ENCODE measurements around the gene NKX2-2.

NKX2-2 gene

DNA sequence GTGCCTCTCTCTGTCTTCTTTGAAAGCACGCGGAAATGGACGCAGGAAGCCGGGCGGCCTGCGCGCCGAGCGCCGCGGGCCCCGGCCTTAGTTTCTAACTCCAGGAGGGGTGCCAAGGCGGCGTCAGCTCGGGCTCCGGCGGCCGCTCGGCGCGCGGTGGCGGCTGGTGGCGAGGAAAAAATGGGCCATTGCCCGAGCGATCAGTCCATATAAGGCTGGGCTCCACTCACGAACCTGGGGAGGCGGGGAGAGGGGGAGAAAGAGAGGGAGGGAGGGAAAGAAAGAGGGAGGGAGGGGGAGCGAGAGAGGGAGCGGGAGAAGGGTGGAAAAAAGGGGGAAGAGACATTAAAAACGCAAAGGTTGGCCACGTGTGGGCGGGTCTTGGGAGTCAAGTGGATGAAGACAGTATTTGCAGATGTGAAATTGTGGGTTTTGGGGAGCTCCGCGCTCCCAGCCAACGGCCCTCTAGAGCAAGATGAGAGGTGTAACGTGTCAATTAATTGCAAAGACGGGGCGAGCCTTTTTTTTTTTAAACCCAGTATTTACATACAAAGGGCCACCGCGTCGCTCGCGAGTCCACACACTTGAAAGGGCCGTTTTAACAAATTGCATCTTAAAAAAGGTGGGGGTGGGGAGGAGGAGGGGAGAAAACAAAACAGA is at the start of gene NKX2-2:
NKX2-2 (minus strand) TSS at position 184 of the 660 bp plus-strand sequence. CDS start 395 bp downstream, outside the sequence.
- in situ Hi-C loops (cut with HindIII; ENCODE audit: low pct_ligation_motif_present, low pct_unique_long_range_greater_than_20kb, low sequenced_read_pairs): no loop called here
- DNase-seq: no peak

DNA sequence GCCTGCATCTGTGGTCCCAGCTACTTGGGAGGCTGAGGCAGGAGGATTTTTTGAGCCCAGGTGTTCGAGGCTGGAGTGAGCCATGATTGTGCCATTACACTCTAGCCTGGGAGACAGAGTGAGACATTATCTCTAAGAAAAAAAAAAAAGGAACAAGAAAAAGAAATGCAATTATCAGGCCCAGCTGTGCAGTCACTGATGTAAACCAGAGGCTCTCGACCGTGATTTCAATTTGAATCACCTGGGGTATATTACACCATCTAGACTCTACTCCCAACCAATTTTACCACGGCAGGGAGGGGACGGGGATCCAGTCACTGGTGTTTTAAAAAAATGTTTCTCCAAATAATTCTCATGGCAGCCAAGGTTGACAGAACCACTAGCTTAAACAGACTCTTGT is 48.8 kb upstream of the NKX2-2 start:
- DNase-seq: no peak
- in situ Hi-C loops (cut with HindIII; ENCODE audit: low pct_ligation_motif_present, low pct_unique_long_range_greater_than_20kb, low sequenced_read_pairs): no loop called here

DNA sequence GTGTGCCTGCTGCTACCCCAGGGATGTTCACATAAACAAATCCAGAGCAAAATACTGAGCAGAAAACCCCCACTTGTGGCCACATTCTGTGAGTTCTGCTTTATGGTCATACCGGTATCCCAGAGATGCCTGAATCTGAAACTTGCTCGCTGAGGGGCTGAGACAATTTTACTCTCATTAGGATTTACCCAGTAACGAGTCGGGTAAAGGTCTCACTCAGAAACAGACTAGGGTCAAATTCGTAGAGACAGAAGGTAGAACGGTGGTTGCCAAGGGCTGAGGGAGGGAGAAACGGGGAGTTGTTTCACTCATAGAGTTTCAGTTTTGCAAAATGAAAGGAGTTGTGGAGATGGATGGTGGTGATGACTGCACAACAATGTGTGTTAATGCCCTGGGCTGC is 45.4 kb upstream of the NKX2-2 start:
- no peak for DNase-seq
- in situ Hi-C loops (cut with HindIII; ENCODE audit: low pct_ligation_motif_present, low pct_unique_long_range_greater_than_20kb, low sequenced_read_pairs): no loop called here

DNA sequence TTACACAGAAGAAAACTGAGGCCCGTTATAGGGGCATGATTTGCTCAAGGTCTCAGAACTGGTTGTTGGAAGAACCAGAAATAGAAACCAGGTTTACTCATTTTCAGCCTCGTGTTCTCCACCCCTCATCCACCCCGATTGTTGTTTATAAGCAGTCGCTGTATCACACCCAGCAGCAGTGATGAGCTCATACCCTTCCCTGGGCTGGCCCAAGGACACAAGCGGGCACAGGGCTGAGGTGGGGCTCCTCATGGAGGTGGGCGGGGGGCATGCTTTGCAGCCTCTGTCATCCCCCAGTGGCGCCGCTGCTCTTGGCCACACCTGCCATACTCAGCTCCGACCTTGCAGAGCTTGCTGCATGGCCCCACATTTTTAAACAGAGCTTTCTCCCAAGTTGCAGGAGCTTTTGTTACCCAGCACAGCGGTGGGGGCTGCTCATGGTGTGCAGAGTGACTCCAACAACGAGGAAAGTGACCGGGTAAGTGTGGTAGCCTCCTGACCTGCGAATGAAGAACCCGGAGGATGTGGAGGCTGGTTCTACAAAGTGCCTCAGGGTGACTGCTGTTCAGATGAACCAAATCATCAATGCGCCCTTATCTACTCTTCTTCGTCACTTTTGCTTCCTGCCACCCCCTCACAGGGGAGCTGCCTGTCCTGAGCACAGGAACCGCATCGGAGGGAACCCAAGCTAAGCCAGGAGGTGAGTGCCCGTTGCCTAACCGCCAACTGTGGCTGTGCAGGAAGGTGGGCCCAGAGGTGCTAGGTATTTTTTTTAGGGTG is 43.6 kb upstream of the NKX2-2 start:
- in situ Hi-C loops (cut with HindIII; ENCODE audit: low pct_ligation_motif_present, low pct_unique_long_range_greater_than_20kb, low sequenced_read_pairs): no loop called here
- DNase-seq: no peak

DNA sequence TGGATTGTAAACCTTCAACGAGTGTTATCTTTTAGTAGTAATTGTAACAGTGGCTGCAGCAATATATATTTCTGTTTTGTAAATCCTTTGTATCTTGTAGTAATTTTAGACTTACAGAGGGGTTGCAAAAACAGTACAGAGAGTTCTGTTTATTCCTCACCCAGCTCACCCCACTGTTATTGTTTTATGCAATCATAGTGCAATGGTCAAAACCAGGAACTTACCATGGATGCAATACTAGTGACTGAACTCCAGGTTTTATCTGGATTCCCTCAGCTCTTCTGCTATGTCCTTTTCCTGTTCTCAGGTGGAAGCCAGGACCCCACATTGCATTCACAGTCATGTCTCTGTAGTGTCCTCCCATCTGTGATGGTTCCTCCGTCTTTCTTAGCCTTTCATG is 42.5 kb upstream of the NKX2-2 start:
- DNase-seq: no peak
- in situ Hi-C loops (cut with HindIII; ENCODE audit: low pct_ligation_motif_present, low pct_unique_long_range_greater_than_20kb, low sequenced_read_pairs): no loop called here

DNA sequence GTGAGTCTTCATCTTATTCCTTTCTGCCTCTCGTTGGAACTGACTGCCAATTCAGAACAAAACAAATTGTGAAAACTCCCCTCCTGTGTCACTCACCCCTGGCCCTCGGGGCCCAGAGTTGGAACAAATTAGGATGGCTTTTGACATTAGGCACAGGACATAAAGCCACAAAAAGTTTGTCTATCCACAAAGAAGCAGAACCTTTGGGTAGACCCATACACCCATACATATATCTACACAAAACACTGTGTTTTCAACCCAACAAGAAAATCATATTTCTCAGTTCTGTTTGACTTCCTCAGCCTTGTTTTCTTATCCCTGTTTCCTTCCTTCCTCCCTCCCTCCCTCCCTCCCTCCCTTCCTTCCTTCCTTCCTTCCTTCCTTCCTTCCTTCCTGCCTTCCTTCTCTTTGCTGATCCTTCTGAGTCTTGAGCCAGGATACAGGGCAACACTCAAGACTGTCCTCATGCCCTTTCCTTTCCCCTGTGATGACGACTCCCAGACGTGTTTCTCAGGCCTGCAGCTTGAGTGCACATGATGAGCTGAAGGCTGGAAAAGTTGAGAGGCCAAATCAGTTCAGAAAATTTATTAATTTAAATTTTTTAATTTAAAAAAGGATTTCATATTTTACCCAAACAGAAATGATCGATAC is 41.7 kb upstream of the NKX2-2 start:
- DNase-seq: no peak
- in situ Hi-C loops (cut with HindIII; ENCODE audit: low pct_ligation_motif_present, low pct_unique_long_range_greater_than_20kb, low sequenced_read_pairs): no loop called here

DNA sequence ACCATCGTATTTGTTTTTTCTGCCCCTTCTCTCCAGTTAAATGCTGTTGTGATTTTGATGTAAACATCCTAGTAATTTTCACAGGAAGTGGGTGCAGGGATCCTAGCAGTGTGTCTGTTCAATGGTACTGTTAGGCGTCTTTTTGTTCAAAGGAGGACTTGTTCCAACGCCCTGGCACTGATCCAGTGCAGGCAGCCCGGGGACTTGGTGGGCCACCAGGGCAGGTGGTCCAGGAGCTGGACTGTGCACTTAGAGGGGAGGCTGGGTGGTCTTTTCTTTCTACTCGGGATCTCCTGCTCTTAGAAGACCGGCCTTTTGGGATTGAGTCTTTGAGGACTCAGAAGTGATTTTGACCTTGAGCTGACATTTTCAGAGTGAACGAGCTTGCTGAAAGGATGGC is 41.1 kb upstream of the NKX2-2 start:
- DNase-seq: no peak
- in situ Hi-C loops (cut with HindIII; ENCODE audit: low pct_ligation_motif_present, low pct_unique_long_range_greater_than_20kb, low sequenced_read_pairs): no loop called here

DNA sequence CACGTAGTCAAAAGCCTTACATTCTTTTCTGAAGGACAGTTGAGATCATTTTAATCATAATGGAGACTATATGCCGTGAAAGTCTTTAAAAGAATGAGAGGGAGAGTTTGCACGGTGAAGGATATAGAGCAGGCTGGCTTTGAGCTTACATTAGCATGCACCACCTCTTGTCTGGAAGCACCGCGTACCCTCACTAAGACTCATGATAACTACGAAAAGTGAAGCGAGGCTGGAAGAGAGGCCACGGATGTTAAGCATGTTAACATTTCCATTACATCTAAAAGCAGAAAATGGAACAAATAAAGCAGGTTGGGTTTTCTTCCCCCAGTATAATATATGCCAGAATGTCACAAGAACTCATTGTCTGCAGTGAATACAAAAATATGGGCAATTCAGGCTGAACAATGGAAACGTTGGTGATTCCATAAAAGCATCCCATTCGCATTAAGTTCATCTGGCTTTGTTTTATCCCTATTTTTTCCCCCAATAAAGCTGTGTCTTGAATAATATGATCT is 40.6 kb upstream of the NKX2-2 start:
- in situ Hi-C loops (cut with HindIII; ENCODE audit: low pct_ligation_motif_present, low pct_unique_long_range_greater_than_20kb, low sequenced_read_pairs): no loop called here
- DNase-seq: no peak

DNA sequence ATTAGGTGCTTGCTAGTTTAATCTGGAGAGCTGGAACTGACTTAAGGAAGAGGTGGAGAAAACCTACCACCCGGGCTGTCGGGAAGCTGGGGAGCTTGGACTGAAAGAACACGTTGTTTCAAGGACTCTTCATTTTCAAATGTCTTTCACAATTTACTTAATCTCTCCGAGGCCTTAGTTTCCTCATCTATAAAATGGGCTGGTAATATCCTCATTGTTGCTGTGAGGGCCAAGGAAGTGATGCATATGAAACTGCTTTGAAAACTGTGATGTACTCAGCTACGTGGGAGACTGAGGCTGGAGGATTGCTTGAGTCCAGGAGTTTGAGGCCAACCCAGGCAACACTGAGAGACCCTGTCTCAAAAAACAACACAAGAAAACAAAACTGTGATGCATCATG is 36.7 kb upstream of the NKX2-2 start:
- DNase-seq: no peak
- in situ Hi-C loops (cut with HindIII; ENCODE audit: low pct_ligation_motif_present, low pct_unique_long_range_greater_than_20kb, low sequenced_read_pairs): no loop called here

DNA sequence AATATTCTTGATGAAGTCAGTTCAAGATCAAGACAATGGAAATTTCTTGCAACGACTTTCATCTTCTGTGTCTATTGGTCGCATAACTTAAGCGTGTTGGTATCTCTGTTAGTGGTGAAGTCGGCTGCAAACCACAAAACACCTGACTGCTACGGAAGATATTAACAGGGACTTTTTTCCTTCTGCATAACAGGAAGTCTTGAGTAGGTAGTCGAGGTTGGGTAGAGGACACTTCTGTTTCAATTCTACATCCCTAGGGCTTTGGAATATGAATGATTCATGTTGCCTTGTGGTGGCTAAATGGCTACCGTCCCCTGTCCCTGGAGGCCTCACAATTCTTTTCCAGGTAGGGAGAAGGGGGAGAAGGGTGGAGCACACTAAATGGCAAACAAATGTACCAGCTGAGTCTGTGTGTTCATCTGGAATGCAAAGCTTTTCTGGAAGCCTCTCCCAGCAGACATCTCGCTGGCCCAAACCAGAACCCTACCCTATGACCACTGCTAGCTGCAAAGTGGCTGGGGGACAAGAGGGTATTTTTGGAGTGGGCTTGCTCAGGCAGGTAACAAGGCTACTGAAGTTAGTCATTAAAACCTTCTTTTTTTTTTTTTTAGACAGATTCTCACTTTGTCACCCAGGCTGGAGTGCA is 34.6 kb upstream of the NKX2-2 start:
- no peak for DNase-seq
- in situ Hi-C loops (cut with HindIII; ENCODE audit: low pct_ligation_motif_present, low pct_unique_long_range_greater_than_20kb, low sequenced_read_pairs): no loop called here

DNA sequence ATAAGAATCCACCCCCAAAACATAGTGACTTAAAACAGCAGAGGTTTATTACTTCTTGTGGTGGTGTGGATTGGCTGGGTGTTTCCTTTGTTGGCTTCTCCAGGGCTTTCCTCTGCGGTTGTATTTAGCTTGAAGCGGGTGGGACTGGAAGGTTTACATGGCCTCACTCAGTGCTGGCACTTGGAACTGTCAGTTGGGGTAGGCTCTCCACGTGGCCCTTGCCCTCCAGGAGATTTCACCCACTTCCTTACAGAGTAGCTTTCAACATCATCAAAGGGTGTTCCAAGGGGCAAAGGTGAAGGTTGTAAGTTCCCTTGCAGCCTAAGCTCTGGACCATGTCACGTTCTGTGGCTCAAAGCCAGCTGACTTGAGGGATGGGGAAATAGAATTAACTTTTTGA is 32.5 kb upstream of the NKX2-2 start:
- in situ Hi-C loops (cut with HindIII; ENCODE audit: low pct_ligation_motif_present, low pct_unique_long_range_greater_than_20kb, low sequenced_read_pairs): no loop called here
- DNase-seq: no peak

DNA sequence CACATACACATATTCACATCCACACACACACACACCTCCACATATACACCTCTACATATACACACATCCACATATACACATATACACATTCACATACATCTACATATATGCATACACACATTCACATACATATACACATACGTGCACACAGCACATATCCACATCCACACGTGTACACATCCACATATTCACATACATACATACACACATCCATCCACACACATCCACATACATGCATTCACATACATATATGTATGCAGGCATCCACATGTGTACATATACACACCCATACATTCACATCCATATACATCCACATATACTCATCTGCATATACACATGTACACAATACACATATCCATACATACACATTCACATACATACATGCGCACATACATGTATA is 25.6 kb upstream of the NKX2-2 start:
- in situ Hi-C loops (cut with HindIII; ENCODE audit: low pct_ligation_motif_present, low pct_unique_long_range_greater_than_20kb, low sequenced_read_pairs): no loop called here
- no peak for DNase-seq

DNA sequence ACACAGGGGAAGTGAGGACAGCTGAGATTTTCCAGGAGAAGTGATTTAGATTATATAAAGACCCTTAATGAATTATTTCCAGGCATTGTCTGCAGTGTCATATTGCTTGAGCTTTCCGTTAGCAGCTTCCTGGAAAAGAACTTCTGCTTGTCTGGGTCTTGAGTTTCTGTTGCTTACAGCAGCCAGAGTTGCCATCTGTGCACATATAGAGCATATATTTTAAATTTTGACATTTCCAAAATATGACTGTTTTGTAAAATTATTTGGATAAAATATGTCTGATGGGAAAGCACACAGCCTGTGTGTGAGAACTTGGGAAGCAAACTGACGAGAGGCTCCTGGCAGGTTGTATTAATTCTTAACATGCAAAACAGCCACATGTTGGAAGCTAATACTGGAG is 21.0 kb upstream of the NKX2-2 start:
- DNase-seq: no peak
- in situ Hi-C loops (cut with HindIII; ENCODE audit: low pct_ligation_motif_present, low pct_unique_long_range_greater_than_20kb, low sequenced_read_pairs): no loop called here

DNA sequence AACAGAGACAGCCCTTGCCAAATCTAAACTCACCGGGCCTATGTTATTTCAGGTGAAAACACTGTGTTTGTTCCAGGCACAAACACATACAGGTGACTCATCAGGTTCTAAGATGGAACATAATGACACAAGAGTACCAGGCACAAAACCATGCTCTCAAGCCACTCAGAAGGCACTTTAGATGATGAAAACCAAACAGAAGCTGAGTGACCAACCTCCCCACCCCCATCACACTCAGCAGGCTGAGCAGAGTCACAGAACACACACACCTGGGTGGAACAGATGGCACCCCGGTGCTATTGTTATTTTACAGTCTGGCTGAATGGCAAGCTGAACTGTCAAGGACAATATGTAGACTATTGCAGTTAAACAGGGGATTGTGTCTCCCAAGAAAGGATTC is 20.6 kb upstream of the NKX2-2 start:
- DNase-seq: no peak
- in situ Hi-C loops (cut with HindIII; ENCODE audit: low pct_ligation_motif_present, low pct_unique_long_range_greater_than_20kb, low sequenced_read_pairs): no loop called here

DNA sequence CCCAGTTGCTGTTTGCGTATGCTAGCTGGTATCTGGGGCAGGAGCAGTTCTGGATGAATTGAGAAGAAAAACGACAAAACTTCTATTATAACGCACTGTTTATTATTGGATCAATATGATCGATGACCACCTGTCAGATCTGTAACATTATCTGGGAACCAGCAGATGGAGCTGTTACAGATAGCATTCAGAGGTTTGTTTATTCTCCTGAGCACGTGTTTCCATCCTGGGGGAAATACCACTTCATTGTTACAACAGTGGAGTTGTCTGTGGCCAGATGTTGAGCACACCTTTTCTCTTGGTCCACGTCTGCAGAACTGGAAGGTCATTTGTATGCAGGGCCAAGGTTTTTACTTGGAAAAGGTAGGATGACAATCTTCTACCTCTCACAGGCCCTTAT is 16.0 kb upstream of the NKX2-2 start:
- in situ Hi-C loops (cut with HindIII; ENCODE audit: low pct_ligation_motif_present, low pct_unique_long_range_greater_than_20kb, low sequenced_read_pairs): no loop called here
- no peak for DNase-seq

DNA sequence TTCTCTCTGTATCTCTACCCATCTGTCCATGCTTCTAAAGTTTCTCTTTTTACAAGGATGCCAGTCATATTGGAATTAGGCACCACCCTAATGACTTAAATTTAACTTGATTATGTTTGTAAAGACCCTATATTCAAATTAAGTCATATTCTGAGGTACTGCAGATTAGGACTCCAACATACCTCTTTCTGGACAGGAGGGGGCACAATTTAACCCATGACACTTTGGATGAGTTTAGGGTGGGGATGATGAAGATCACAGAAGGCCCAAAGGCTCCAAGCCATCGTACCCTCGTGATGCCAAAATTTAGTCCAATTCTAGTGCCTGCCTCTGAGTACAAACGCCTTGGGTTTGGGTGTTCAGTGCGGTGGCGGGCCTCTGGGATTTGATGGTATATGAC is 15.0 kb upstream of the NKX2-2 start:
- in situ Hi-C loops (cut with HindIII; ENCODE audit: low pct_ligation_motif_present, low pct_unique_long_range_greater_than_20kb, low sequenced_read_pairs): no loop called here
- DNase-seq: no peak

DNA sequence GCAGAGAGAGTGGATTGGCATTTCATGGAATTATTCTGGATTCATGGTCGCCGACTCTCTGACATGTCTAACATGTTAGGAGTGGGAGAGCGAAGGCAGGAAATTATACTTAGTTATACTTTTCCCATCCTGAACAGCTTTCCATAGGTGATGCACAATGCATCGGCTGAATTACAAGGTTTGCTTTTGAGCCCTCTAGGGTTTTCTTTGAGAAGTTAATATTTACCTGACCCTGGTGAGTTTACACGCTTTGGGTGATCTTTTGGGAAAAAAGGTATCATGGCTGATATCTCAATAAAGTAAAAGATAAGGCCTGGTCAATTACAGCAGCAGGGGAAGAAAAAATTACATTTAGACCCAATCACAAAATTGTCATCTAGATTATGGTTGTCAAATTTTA is 14.0 kb upstream of the NKX2-2 start:
- in situ Hi-C loops (cut with HindIII; ENCODE audit: low pct_ligation_motif_present, low pct_unique_long_range_greater_than_20kb, low sequenced_read_pairs): no loop called here
- no peak for DNase-seq

DNA sequence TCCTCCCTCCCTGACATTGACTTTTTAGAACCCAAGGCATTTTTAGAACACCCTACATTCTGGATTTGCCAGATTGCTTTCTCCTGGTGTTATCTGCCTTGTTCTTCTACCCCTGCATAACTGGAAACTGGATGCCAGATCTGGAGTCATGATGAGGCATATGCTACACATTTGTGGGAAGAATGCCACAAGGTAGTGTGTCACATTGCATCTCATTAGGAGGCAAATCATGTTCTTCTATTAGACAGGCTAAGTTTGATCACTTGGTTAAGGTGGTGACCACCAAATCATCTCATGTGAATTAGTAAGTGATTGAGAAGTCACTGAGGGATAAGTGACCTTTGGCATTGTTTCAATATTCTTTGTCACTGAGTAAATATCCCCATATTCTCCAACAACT is 12.9 kb upstream of the NKX2-2 start:
- no peak for DNase-seq
- in situ Hi-C loops (cut with HindIII; ENCODE audit: low pct_ligation_motif_present, low pct_unique_long_range_greater_than_20kb, low sequenced_read_pairs): no loop called here

DNA sequence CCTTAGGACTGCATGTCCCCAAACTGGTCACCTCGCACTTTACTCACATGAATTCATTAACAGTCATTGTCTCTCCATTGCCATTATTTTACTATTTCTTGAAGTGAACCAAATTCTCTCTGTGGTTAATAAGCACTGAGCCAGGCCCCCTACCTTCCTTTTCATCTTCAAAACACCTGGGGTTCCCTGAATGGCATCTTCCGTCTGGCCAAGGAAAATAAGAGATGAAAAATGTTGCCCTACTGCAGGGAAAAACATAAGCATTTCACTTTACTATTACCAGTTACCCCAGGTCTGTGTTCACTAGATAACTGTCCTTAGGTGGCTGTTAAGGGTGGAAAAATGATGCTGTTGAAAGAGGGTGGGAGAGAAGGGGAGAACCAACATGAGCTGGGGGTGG is 10.0 kb upstream of the NKX2-2 start:
- in situ Hi-C loops (cut with HindIII; ENCODE audit: low pct_ligation_motif_present, low pct_unique_long_range_greater_than_20kb, low sequenced_read_pairs): no loop called here
- no peak for DNase-seq

All from ACHN (cell line).